Calu3 (cell line): ENCODE data around the gene RCL1. TPM values are rescaled to one million over a fixed set of nuclear protein-coding genes. Genes with fewer than 3 reads are reported as not detected.
A peak's percentile ranks its signal among the peaks of the same experiment; 100 is the strongest.

ENCODE experiments used
- BruUV-seq: library from RNA; stranded (reverse); fragments of 400-500 nt; replicated peaks from 2 replicates; lab custom pipeline; 2021; lab: Mats Ljungman, UMichigan
- CTCF ChIA-PET: fragments of 300-600 bp; sonication (Branson Sonifier 250); formaldehyde crosslinking; loops from one replicate; lab custom pipeline; 2022; ENCODE audit warnings: antibody characterized with exemption; lab: Charles Lee
- DNase-seq: peaks from one replicate; pipeline ENCODE4 v3.0.0; 2022
- H3K27ac Mint-ChIP-seq: one replicate; pipeline ENCODE4 v1.8.0; 2022; ENCODE audit warnings: mixed read lengths; ENCODE audit not compliant: unreplicated experiment
- H3K27me3 Mint-ChIP-seq: one replicate; pipeline ENCODE4 v1.8.0; 2022; ENCODE audit warnings: mixed read lengths; ENCODE audit not compliant: unreplicated experiment
- H3K36me3 Mint-ChIP-seq: one replicate; pipeline ENCODE4 v1.8.0; 2022; ENCODE audit warnings: mild to moderate bottlenecking, moderate library complexity, mixed read lengths; ENCODE audit not compliant: insufficient read depth, unreplicated experiment
- H3K4me1 Mint-ChIP-seq: one replicate; pipeline ENCODE4 v1.8.0; 2022; ENCODE audit warnings: mild to moderate bottlenecking, low read depth, mixed read lengths; ENCODE audit not compliant: unreplicated experiment
- H3K4me3 Mint-ChIP-seq: one replicate; pipeline ENCODE4 v1.8.0; 2022; ENCODE audit warnings: mild to moderate bottlenecking, low read depth, moderate library complexity, mixed read lengths; ENCODE audit not compliant: unreplicated experiment
- H3K9me3 Mint-ChIP-seq: one replicate; pipeline ENCODE4 v1.8.0; 2022; ENCODE audit warnings: low read depth, mixed read lengths; ENCODE audit not compliant: unreplicated experiment
- CTCF ChIP-seq: fragments of 200-600 bp; IDR thresholded peaks from one replicate; pipeline ENCODE4 v1.8.0; 2022; ENCODE audit warnings: antibody characterized with exemption; ENCODE audit not compliant: unreplicated experiment
- intact Hi-C: fragments of 100-400 bp; cut with micrococcal nuclease; formaldehyde crosslinking; loops from one replicate; pipeline ENCODE4 v1.10.0; 2022; ENCODE audit not compliant: unreplicated experiment
- total RNA-seq: library from RNA; stranded (reverse); gene quantifications from 2 replicates; pipeline ENCODE4 v1.2.3, GENCODE V29; 2022

Gene RCL1
- total RNA-seq, 1 experiment from 2014 or later = 21.3 TPM

GRCh38 chr9:4812858-4813257 lies 20.1 kb downstream of the RCL1 start:
- CTCF ChIA-PET = no interaction called here
- Mint-ChIP-seq H3K36me3 (no peaks in the 10 kb centered on the region), H3K27me3 (no peaks in the 10 kb centered on the region), H3K27ac (no peak overlapping the region), H3K4me1 (peaks cover 21% of the 10 kb centered on the region), H3K9me3 (no peaks in the 10 kb centered on the region), H3K4me3 (no peak overlapping the region)
- BruUV-seq = no TSS peak
- DNase-seq = no peak
- intact Hi-C loops = no loop called here
- TF ChIP-seq CTCF = no peak

GRCh38 chr9:4814913-4815312 lies 22.2 kb downstream of the RCL1 start:
- TF ChIP-seq CTCF = no peak
- no peak overlapping the region for H3K4me3 Mint-ChIP-seq
- no peaks in the 10 kb centered on the region for H3K36me3 Mint-ChIP-seq
- DNase-seq = no peak
- no peaks in the 10 kb centered on the region for H3K9me3 Mint-ChIP-seq
- CTCF ChIA-PET = interaction anchor here (0.6 kb wide), 1 partner anchor 20 kb away, joined by 3 read pairs; no protein-coding TSS in a partner anchor
- H3K27ac Mint-ChIP-seq = peak overlapping the region; percentile 7
- no peaks in the 10 kb centered on the region for H3K27me3 Mint-ChIP-seq
- peaks cover 21% of the 10 kb centered on the region for H3K4me1 Mint-ChIP-seq
- BruUV-seq = no TSS peak
- intact Hi-C loops = no loop called here

GRCh38 chr9:4815381-4815956 lies 22.7 kb downstream of the RCL1 start:
- no TSS peak for BruUV-seq
- CTCF ChIA-PET = interaction anchor here (0.6 kb wide), 1 partner anchor 21 kb away, joined by 3 read pairs; no protein-coding TSS in a partner anchor
- peaks cover 21% of the 10 kb centered on the region for H3K4me1 Mint-ChIP-seq
- no peaks in the 10 kb centered on the region for H3K27me3 Mint-ChIP-seq
- H3K9me3 Mint-ChIP-seq = no peaks in the 10 kb centered on the region
- no peak for DNase-seq
- H3K4me3 Mint-ChIP-seq = no peak overlapping the region
- intact Hi-C loops = no loop called here
- no peak for TF ChIP-seq CTCF
- H3K36me3 Mint-ChIP-seq = no peaks in the 10 kb centered on the region
- no peak overlapping the region for H3K27ac Mint-ChIP-seq

- DNase-seq = no peak
- intact Hi-C loops = no loop called here
- CTCF ChIA-PET = no interaction called here
- Mint-ChIP-seq H3K4me3 (no peak overlapping the region), H3K36me3 (no peaks in the 10 kb centered on the region), H3K27me3 (no peaks in the 10 kb centered on the region), H3K4me1 (peaks cover 18% of the 10 kb centered on the region), H3K27ac (no peak overlapping the region), H3K9me3 (no peaks in the 10 kb centered on the region)
- BruUV-seq = no TSS peak
- TF ChIP-seq CTCF = no peak
Observed at GRCh38 chr9:4820168-4820567, 27.4 kb downstream of the RCL1 start.
